Trophoblast cell (in vitro differentiated cells and primary cell): ENCODE data around the gene IGF1R.
A peak's percentile ranks its signal among the peaks of the same experiment; 100 is the strongest.

Source experiments
- DNase-seq, 2 donors: peaks; one replicate each; pipeline ENCODE4 v3.0.0-alpha.2; 2016
- H2AFZ ChIP-seq: 2 replicates; pipeline ENCODE4 v1.6.1; 2013; ENCODE audit warnings: low read length, moderate library complexity, mild to moderate bottlenecking; ENCODE audit not compliant: insufficient read depth, poor library complexity
- H2AK5ac ChIP-seq: 2 replicates; pipeline ENCODE4 v1.6.1; 2013; ENCODE audit warnings: mild to moderate bottlenecking, low read length
- H2BK120ac ChIP-seq: 2 replicates; pipeline ENCODE4 v1.6.1; 2013; ENCODE audit warnings: low read length, mild to moderate bottlenecking, moderate library complexity; ENCODE audit not compliant: insufficient read depth, poor library complexity
- H2BK12ac ChIP-seq: 2 replicates; pipeline ENCODE4 v1.6.1; 2013; ENCODE audit warnings: mild to moderate bottlenecking, low read length, moderate library complexity
- H2BK5ac ChIP-seq: 2 replicates; pipeline ENCODE4 v1.6.1; 2013; ENCODE audit warnings: low read length, low read depth, moderate library complexity, mild to moderate bottlenecking; ENCODE audit not compliant: poor library complexity
- H3K14ac ChIP-seq: 2 replicates; pipeline ENCODE4 v1.6.1; 2013; ENCODE audit warnings: mild to moderate bottlenecking, low read length
- H3K18ac ChIP-seq: 2 replicates; pipeline ENCODE4 v1.6.1; 2013; ENCODE audit warnings: mild to moderate bottlenecking, low read length
- H3K23ac ChIP-seq: 2 replicates; pipeline ENCODE4 v1.6.1; 2013; ENCODE audit warnings: low read length
- H3K27ac ChIP-seq: 2 replicates; pipeline ENCODE4 v1.5.1; 2013; ENCODE audit warnings: low read depth, mild to moderate bottlenecking, inconsistent platforms, low read length, moderate library complexity
- H3K27me3 ChIP-seq: 2 replicates; pipeline ENCODE4 v1.6.1; 2013; ENCODE audit warnings: inconsistent platforms, mild to moderate bottlenecking, low read length, moderate library complexity; ENCODE audit not compliant: insufficient read depth
- H3K36me3 ChIP-seq, 2 experiments: 1 replicate in 1 of 2; 2 replicates in 1 of 2; pipeline ENCODE4 v1.6.1; 2013; ENCODE audit warnings: low read length in 2 of 2, mild to moderate bottlenecking in 2 of 2, moderate library complexity in 1 of 2; ENCODE audit not compliant: insufficient read depth in 2 of 2, control insufficient read depth in 1 of 2
- H3K4ac ChIP-seq: 2 replicates; pipeline ENCODE4 v1.6.1; 2013; ENCODE audit warnings: low read depth, mild to moderate bottlenecking, low read length, moderate library complexity
- H3K4me1 ChIP-seq, 2 experiments: 1 replicate in 1 of 2; 2 replicates in 1 of 2; pipeline ENCODE4 v1.6.1; 2013; ENCODE audit warnings: low read length in 2 of 2, mild to moderate bottlenecking in 2 of 2, moderate library complexity in 1 of 2; ENCODE audit not compliant: insufficient read depth in 2 of 2, control insufficient read depth in 1 of 2
- H3K4me2 ChIP-seq: 2 replicates; pipeline ENCODE4 v1.6.1; 2013; ENCODE audit warnings: inconsistent platforms, mild to moderate bottlenecking, low read length, moderate library complexity
- H3K4me3 ChIP-seq: 2 replicates; pipeline ENCODE4 v1.5.1; 2013; ENCODE audit warnings: mild to moderate bottlenecking, low read depth, low read length, inconsistent platforms
- H3K79me1 ChIP-seq: one replicate; pipeline ENCODE4 v1.6.1; 2013; ENCODE audit warnings: low read length
- H3K79me2 ChIP-seq: 2 replicates; pipeline ENCODE4 v1.6.1; 2013; ENCODE audit warnings: low read length, mild to moderate bottlenecking; ENCODE audit not compliant: control insufficient read depth, insufficient read depth, poor library complexity
- H3K9ac ChIP-seq: 2 replicates; pipeline ENCODE4 v1.6.1; 2013; ENCODE audit warnings: mild to moderate bottlenecking, low read length
- H3K9me3 ChIP-seq: 2 replicates; pipeline ENCODE4 v1.6.1; 2013; ENCODE audit warnings: low read depth, mild to moderate bottlenecking, control low read depth, inconsistent platforms, low read length; ENCODE audit not compliant: insufficient read depth
- H4K12ac ChIP-seq: 2 replicates; pipeline ENCODE4 v1.6.1; 2013; ENCODE audit warnings: low read depth, mild to moderate bottlenecking, low read length, moderate library complexity
- H4K8ac ChIP-seq: 2 replicates; pipeline ENCODE4 v1.6.1; 2013; ENCODE audit warnings: low read depth, mild to moderate bottlenecking, low read length, moderate library complexity
- H4K91ac ChIP-seq: one replicate; pipeline ENCODE4 v1.6.1; 2013; ENCODE audit warnings: low read depth, mild to moderate bottlenecking, low read length, moderate library complexity
- WGBS: extraction: QIAGEN DNeasy Blood & Tissue Kit; methylation state at CpG from one replicate; pipeline ENCODE4 v1.1.7; 2013; ENCODE audit warnings: missing lambda C conversion rate; ENCODE audit not compliant: insufficient read length, insufficient coverage; ENCODE audit errors: extremely low coverage; 5-methylcytosine and 5-hydroxymethylcytosine counted together

Gene IGF1R

DNA sequence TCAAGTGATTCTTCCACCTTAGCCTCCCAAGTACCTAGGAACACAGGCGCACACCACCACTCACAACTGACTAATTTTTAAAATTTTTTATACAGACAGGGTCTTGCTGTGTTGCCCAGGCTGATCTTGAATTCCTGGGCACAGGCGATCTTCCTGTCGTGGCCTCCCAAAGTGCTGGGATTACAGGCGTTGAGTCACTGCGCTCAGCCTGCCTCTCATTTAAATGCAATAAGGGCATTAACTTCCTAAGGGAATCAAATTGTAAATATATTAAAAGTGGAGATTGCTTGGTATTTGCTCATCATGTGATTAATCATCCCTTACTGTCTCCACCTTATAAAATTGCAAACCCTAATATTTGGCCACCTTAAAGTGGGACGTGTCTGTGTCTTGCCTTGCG, 294.1 kb downstream of the IGF1R start:
- H3K14ac ChIP-seq = no peak overlapping the region
- peaks cover 2% of the 10 kb centered on the region for H3K79me1 ChIP-seq
- H3K79me2 ChIP-seq = no peaks in the 10 kb centered on the region
- no peak overlapping the region for H3K4me3 ChIP-seq
- DNase-seq = no peak
- no peak overlapping the region for H3K9ac ChIP-seq
- H3K4ac ChIP-seq = no peak overlapping the region
- no peak overlapping the region for H2BK120ac ChIP-seq
- no peak overlapping the region for H3K4me2 ChIP-seq
- no peak overlapping the region for H4K91ac ChIP-seq
- H2AK5ac ChIP-seq = no peak overlapping the region
- no peak overlapping the region for H2BK12ac ChIP-seq
- no peaks in the 10 kb centered on the region for H3K27me3 ChIP-seq
- H4K8ac ChIP-seq = no peak overlapping the region
- H3K36me3 ChIP-seq = peaks cover 50 to 68% of the 10 kb centered on the region in 2 experiments
- H3K27ac ChIP-seq = no peak overlapping the region
- H2AFZ ChIP-seq = no peak overlapping the region
- H3K9me3 ChIP-seq = no peaks in the 10 kb centered on the region
- peaks cover 8 to 13% of the 10 kb centered on the region in 2 experiments for H3K4me1 ChIP-seq
- WGBS = no CpG with 5 or more reads among the region's 7 CpGs
- H3K23ac ChIP-seq = no peak overlapping the region
- H3K18ac ChIP-seq = no peak overlapping the region
- no peak overlapping the region for H4K12ac ChIP-seq
- no peak overlapping the region for H2BK5ac ChIP-seq

DNA sequence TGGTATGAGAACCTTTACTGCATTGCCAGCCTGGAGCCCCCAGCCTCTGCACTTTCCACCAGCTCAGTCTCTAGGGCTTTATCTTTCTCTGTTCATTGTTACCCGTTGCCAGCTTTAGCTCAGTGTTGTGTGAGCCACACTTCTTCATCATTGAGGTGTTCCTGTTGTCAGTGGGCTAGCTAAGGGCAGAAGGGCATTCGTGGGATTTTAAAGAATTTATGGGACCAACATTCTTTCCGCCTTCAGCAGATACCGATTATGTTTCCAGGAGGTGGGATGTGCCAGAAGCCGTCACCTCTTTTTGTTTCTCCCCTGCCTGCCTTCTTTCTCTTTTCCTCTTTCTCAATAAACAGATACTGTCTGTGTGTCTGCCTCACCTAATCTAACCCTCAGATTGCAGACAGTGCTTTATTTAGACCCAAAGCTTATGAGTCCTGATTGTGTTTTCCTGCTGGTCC, 294.7 kb downstream of the IGF1R start:
- Histone ChIP-seq H3K79me2 (no peaks in the 10 kb centered on the region), H3K9me3 (no peaks in the 10 kb centered on the region), H4K8ac (peak overlapping the region; percentile 13), H2AFZ (no peak overlapping the region), H3K36me3 (peaks cover 53 to 71% of the 10 kb centered on the region in 2 experiments), H3K23ac (no peak overlapping the region), H3K79me1 (peaks cover 2% of the 10 kb centered on the region), H3K27ac (peak overlapping the region; percentile 57), H3K4ac (no peak overlapping the region), H3K27me3 (no peaks in the 10 kb centered on the region), H4K91ac (no peak overlapping the region), H3K4me3 (no peak overlapping the region), H3K9ac (no peak overlapping the region), H2AK5ac (no peak overlapping the region), H3K4me2 (peak overlapping the region; percentile 14), H3K18ac (peak overlapping the region; percentile 1), H2BK120ac (no peak overlapping the region), H3K14ac (no peak overlapping the region), H2BK5ac (no peak overlapping the region), H4K12ac (no peak overlapping the region), H2BK12ac (no peak overlapping the region), H3K4me1 (peaks cover 8 to 13% of the 10 kb centered on the region in 2 experiments)
- DNase-seq = no peak
- WGBS = no CpG with 5 or more reads among the region's 5 CpGs

DNA sequence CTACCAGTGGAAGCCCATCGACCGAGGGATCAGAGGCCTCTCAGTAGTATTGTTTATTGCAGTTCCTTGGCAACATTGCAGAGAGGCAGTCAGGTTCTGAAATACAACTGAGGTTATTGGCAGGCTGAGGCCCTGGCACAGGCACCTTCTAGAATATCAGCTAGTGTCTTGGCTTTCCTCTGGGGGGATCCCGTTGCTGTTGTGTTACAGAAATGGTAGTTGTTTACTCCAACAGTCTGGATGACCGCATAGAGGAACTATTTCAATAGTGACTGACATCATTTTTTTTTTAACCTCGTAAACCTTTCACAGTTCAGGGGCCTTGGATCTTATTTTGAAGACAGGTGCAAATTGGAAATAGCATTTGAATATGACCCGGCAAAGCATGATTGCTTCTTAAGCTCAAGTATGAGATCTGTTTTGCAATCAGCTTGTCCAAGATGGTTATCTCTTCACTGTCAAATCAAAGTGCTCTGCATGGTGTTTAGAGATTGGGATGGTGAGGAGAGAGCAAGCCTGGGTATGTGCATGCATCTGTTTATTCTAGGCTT, 295.3 kb downstream of the IGF1R start:
- H2BK120ac ChIP-seq = no peak overlapping the region
- peaks cover 2% of the 10 kb centered on the region for H3K79me1 ChIP-seq
- H2BK12ac ChIP-seq = no peak overlapping the region
- H4K91ac ChIP-seq = no peak overlapping the region
- no peaks in the 10 kb centered on the region for H3K27me3 ChIP-seq
- no peak overlapping the region for H2AFZ ChIP-seq
- peaks cover 8 to 13% of the 10 kb centered on the region in 2 experiments for H3K4me1 ChIP-seq
- H3K9ac ChIP-seq = no peak overlapping the region
- H3K14ac ChIP-seq = no peak overlapping the region
- H3K9me3 ChIP-seq = no peaks in the 10 kb centered on the region
- no peak overlapping the region for H3K4ac ChIP-seq
- no peak overlapping the region for H2AK5ac ChIP-seq
- no peak overlapping the region for H3K4me3 ChIP-seq
- peak in 1 of 2 donors; percentile 27 for DNase-seq
- no peak overlapping the region for H2BK5ac ChIP-seq
- peak overlapping the region; percentile 1 for H3K18ac ChIP-seq
- H4K12ac ChIP-seq = no peak overlapping the region
- H3K36me3 ChIP-seq = peaks cover 58 to 76% of the 10 kb centered on the region in 2 experiments
- H3K79me2 ChIP-seq = no peaks in the 10 kb centered on the region
- H4K8ac ChIP-seq = peak overlapping the region; percentile 13
- WGBS = no CpG with 5 or more reads among the region's 6 CpGs
- H3K27ac ChIP-seq = peak overlapping the region; percentile 57
- peak overlapping the region; percentile 14 for H3K4me2 ChIP-seq
- no peak overlapping the region for H3K23ac ChIP-seq

GRCh38 chr15:98946301-98947255, 298.2 kb downstream of the IGF1R start:
- Histone ChIP-seq H3K27me3 (no peaks in the 10 kb centered on the region), H3K79me1 (peaks cover 2% of the 10 kb centered on the region), H2BK12ac (no peak overlapping the region)

More at GRCh38 chr15:98946301-98947255, 298.2 kb downstream of the IGF1R start:
- H2AFZ ChIP-seq = no peak overlapping the region
- no peak for DNase-seq
- no peak overlapping the region for H2BK120ac ChIP-seq
- H3K36me3 ChIP-seq = peaks cover 62 to 82% of the 10 kb centered on the region in 2 experiments
- no peak overlapping the region for H3K18ac ChIP-seq
- H4K12ac ChIP-seq = no peak overlapping the region
- no peak overlapping the region for H2BK5ac ChIP-seq
- H3K9me3 ChIP-seq = no peaks in the 10 kb centered on the region
- H3K4me1 ChIP-seq = peaks cover 8 to 13% of the 10 kb centered on the region in 2 experiments
- H3K9ac ChIP-seq = no peak overlapping the region
- H4K91ac ChIP-seq = no peak overlapping the region
- no peaks in the 10 kb centered on the region for H3K79me2 ChIP-seq
- H3K4me3 ChIP-seq = no peak overlapping the region
- H3K23ac ChIP-seq = no peak overlapping the region
- H3K4me2 ChIP-seq = no peak overlapping the region
- H2AK5ac ChIP-seq = no peak overlapping the region
- H3K27ac ChIP-seq = no peak overlapping the region
- no peak overlapping the region for H3K4ac ChIP-seq
- no peak overlapping the region for H4K8ac ChIP-seq
- H3K14ac ChIP-seq = no peak overlapping the region
- no CpG with 5 or more reads among the region's 15 CpGs for WGBS
